ENCODE measurements around the gene RUNX1.

RUNX1 gene

DNA sequence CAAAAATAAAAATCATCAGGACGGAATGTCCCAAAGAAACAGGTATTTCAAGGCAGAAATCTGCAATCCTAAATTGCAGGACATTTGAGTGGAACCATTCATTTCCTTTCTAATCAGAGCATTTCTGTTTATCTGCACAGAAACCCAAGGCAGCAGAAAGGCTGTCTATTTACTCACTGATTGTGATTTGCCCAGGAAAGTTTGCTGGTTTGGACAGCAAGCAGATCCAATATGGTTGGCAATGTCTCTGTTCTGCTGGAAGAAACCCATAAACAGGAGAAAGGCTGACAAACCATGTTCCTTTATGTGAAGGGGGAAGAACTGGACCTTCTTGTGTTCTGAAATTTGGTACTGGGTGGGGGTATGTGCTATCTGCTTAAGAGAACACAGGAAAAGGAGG lies 260.2 kb downstream of the RUNX1 start:
- 91% methylated on average over 1 of the region's 1 CpG for WGBS
- H3K4me1 ChIP-seq (ENCODE audit: insufficient read depth, low read length) = peaks cover 4% of the 10 kb centered on the region; the same call in 1 of the 2 replicates
- H3K27me3 ChIP-seq (ENCODE audit: insufficient read depth, low read length) = no peaks in the 10 kb centered on the region
- no peaks in the 10 kb centered on the region for H3K36me3 ChIP-seq (ENCODE audit: insufficient read depth, low read length)
- no peak overlapping the region for H3K4me3 ChIP-seq (ENCODE audit: low read length)
- H3K27ac ChIP-seq (ENCODE audit: low read depth, low read length) = no peak overlapping the region
- H3K9ac ChIP-seq (ENCODE audit: low read depth, low read length) = no peak overlapping the region
- no peaks in the 10 kb centered on the region for H3K9me3 ChIP-seq (ENCODE audit: insufficient read depth, low read depth, low read length)

DNA sequence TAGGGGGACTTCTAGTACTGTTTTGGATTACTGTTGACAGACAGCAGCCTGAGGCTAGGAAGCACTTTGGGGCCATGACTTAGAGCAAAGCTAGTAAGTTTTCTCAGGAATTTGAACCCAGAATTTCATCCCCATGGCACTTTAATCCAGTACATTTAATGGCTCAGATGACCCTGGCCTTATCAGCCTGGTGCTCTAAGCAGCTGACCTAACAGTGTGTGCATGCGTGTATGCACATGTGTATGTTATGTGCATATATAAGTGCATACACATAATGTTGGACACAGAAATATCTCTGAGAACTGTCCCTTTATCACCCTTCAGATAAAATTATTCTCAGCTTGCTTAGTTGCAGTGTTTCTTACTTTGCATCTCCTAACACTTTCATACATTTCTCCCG lies 265.3 kb downstream of the RUNX1 start:
- Histone ChIP-seq H3K4me1 (ENCODE audit: insufficient read depth, low read length) (peaks cover 4% of the 10 kb centered on the region; the same call in 1 of the 2 replicates), H3K36me3 (ENCODE audit: insufficient read depth, low read length) (no peaks in the 10 kb centered on the region), H3K27me3 (ENCODE audit: insufficient read depth, low read length) (no peaks in the 10 kb centered on the region), H3K4me3 (ENCODE audit: low read length) (no peak overlapping the region), H3K9ac (ENCODE audit: low read depth, low read length) (no peak overlapping the region), H3K9me3 (ENCODE audit: insufficient read depth, low read depth, low read length) (no peaks in the 10 kb centered on the region), H3K27ac (ENCODE audit: low read depth, low read length) (no peak overlapping the region)
- 88% methylated on average over 2 of the region's 2 CpGs for WGBS

DNA sequence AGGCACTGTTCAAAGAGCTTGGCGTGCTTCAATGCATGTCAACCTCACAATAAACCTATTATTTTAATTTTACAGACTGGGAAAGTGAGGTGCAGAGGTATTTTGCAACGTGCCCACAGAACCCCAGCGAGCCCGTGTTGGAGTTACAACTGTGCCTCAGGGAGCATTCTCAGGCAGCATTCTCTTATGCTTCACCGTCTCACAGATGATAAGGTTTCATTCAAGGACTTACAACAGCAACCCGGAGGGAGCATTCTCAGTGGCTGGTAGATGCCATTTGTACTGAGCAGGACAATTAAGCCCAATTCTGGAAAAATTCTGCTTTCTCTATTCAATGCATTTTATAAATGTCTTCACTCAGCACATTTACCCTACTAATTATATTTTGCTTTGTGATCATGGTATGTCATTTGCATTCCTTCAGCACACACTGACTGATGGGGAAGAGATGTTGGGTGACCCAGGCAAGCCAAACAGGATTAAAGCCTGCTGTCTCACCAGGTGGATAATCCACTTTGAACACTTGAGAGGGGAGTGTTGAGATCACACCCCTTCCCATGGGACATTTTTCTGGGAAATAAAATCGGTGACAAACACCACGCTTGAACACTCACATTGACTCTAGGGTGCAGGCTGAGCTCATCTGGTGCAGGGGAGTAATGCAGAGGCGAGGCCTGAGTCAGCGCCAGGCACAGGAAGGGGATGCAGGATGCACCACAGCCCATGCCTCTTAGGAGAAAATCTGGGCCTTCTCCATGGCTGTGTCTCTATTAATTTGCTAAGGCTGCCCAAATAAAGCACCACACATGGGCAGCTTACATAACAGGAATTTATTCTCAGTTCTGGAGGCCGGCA lies 266.4 kb downstream of the RUNX1 start:
- Histone ChIP-seq H3K4me3 (ENCODE audit: low read length) (no peak overlapping the region), H3K9me3 (ENCODE audit: insufficient read depth, low read depth, low read length) (no peaks in the 10 kb centered on the region), H3K4me1 (ENCODE audit: insufficient read depth, low read length) (peaks cover 4% of the 10 kb centered on the region; the same call in 1 of the 2 replicates), H3K27me3 (ENCODE audit: insufficient read depth, low read length) (no peaks in the 10 kb centered on the region), H3K9ac (ENCODE audit: low read depth, low read length) (no peak overlapping the region), H3K36me3 (ENCODE audit: insufficient read depth, low read length) (no peaks in the 10 kb centered on the region), H3K27ac (ENCODE audit: low read depth, low read length) (no peak overlapping the region)
- 92% methylated on average over 11 of the region's 11 CpGs for WGBS

DNA sequence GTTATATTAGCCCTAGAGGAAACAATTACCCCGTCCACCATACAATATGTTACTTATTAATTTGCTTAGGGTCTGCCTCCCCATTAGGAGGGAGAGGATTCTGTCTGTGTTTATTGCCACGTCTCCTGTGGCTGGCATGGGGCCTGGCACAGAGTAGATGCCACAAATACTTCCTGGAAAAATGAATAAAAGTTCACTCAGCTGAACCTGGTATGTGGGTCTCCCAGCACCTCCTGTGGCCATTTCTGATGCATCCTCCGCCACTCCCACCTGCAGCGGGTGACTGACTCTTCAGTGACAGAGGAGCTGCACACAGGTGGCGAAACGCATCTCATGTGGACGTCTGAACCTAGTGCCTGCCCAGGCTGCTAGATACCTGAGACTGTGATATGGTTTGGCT lies 267.6 kb downstream of the RUNX1 start:
- Histone ChIP-seq H3K9me3 (ENCODE audit: insufficient read depth, low read depth, low read length) (no peaks in the 10 kb centered on the region), H3K27ac (ENCODE audit: low read depth, low read length) (no peak overlapping the region), H3K27me3 (ENCODE audit: insufficient read depth, low read length) (no peaks in the 10 kb centered on the region), H3K9ac (ENCODE audit: low read depth, low read length) (no peak overlapping the region), H3K36me3 (ENCODE audit: insufficient read depth, low read length) (no peaks in the 10 kb centered on the region), H3K4me3 (ENCODE audit: low read length) (no peak overlapping the region), H3K4me1 (ENCODE audit: insufficient read depth, low read length) (no peaks in the 10 kb centered on the region)
- WGBS = 90% methylated on average over 6 of the region's 7 CpGs

DNA sequence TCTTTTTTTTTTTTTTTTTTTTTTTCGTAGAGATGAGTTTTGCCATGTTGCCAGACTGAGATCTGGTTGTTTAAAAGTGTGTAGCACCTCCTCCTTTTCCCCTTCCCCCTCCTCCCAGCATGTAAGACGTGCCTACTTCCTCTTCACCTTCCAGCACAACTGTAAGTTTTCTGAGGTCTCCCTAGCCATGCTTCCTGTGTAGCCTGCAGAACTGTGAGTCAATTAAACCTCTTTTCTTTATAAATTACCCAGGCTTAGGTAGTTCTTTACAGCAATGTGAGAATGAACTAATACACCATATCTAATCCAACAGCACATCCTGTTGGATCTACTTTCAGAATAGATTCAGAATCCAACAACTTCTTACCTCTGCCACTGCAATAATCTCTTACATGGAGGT lies 269.2 kb downstream of the RUNX1 start:
- Histone ChIP-seq H3K9ac (ENCODE audit: low read depth, low read length) (no peak overlapping the region), H3K4me3 (ENCODE audit: low read length) (no peak overlapping the region), H3K27me3 (ENCODE audit: insufficient read depth, low read length) (no peaks in the 10 kb centered on the region), H3K27ac (ENCODE audit: low read depth, low read length) (no peak overlapping the region), H3K9me3 (ENCODE audit: insufficient read depth, low read depth, low read length) (no peaks in the 10 kb centered on the region), H3K36me3 (ENCODE audit: insufficient read depth, low read length) (no peaks in the 10 kb centered on the region), H3K4me1 (ENCODE audit: insufficient read depth, low read length) (no peaks in the 10 kb centered on the region)
- 87% methylated on average over 1 of the region's 2 CpGs for WGBS

DNA sequence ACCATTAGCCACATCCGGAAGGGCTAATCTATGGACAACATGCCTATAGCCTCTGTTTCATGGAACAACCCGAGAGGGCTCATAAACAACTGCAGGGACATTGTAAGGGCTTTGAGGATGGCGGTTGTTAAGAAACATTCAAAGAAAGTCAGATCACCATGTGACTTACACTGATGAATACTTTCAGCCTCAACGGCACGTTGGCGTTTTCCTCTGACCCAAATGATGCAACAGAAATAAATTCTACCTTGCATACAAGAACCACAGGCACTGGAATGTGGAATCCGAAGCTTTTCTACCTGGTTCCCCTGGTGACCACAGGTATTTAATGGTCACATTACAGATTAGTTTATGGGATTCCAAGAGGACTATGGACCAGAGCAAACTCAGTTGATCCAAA lies 273.3 kb downstream of the RUNX1 start:
- Histone ChIP-seq H3K27ac (ENCODE audit: low read depth, low read length) (no peak overlapping the region), H3K36me3 (ENCODE audit: insufficient read depth, low read length) (no peaks in the 10 kb centered on the region), H3K9ac (ENCODE audit: low read depth, low read length) (no peak overlapping the region), H3K4me3 (ENCODE audit: low read length) (no peak overlapping the region), H3K9me3 (ENCODE audit: insufficient read depth, low read depth, low read length) (no peaks in the 10 kb centered on the region; the same call in 1 of the 2 replicates), H3K4me1 (ENCODE audit: insufficient read depth, low read length) (no peaks in the 10 kb centered on the region), H3K27me3 (ENCODE audit: insufficient read depth, low read length) (no peaks in the 10 kb centered on the region)
- 92% methylated on average over 7 of the region's 7 CpGs for WGBS

DNA sequence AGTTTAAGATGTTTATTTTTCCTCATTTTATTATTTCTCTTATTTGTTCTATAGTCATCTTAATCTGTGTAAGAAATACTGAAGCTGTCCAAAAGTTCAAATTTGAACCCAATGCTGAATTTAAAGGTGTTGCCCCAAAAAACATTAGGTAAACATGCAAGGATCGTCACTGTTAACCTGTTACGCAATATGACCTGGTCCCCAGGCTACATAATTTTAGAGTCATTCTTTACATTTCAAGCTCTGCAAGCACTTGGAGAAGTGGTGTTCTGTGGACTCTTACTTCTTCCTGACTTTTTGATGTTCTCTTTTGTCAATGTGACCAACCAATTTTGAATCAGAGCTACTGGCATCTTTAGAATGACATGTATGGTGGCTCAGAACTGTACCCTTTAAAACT lies 274.4 kb downstream of the RUNX1 start:
- 93% methylated on average over 2 of the region's 2 CpGs for WGBS
- Histone ChIP-seq H3K27me3 (ENCODE audit: insufficient read depth, low read length) (no peaks in the 10 kb centered on the region), H3K4me3 (ENCODE audit: low read length) (no peak overlapping the region), H3K4me1 (ENCODE audit: insufficient read depth, low read length) (no peaks in the 10 kb centered on the region), H3K9me3 (ENCODE audit: insufficient read depth, low read depth, low read length) (no peaks in the 10 kb centered on the region; the same call in 1 of the 2 replicates), H3K9ac (ENCODE audit: low read depth, low read length) (no peak overlapping the region), H3K36me3 (ENCODE audit: insufficient read depth, low read length) (no peaks in the 10 kb centered on the region), H3K27ac (ENCODE audit: low read depth, low read length) (no peak overlapping the region)

DNA sequence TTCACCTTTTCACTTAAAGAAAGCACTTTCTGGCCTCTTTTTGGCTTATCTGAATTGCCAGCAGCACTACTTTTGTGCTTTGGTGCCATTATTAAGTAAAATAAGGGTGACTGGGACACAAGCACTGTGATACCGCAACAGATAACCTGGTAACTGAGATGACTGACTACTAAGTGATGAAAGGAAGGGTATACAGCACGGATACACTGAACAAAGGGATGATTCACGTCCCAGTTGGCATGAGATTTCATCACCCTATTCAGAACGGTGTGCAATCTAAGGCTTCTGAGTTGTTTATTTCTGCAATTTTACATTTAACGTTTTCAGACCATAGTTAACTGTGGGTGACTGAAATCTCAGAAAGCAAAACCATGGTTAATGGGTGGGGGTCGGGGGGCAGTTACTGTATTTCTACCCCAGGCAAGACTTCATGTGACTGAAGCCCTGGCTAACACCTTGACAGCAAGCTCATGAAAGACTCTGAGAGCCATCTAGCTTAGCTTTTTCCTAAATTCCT lies 277.5 kb downstream of the RUNX1 start:
- no peaks in the 10 kb centered on the region; the same call in 1 of the 2 replicates for H3K9me3 ChIP-seq (ENCODE audit: insufficient read depth, low read depth, low read length)
- no peak overlapping the region for H3K9ac ChIP-seq (ENCODE audit: low read depth, low read length)
- H3K36me3 ChIP-seq (ENCODE audit: insufficient read depth, low read length) = no peaks in the 10 kb centered on the region
- no peak overlapping the region for H3K4me3 ChIP-seq (ENCODE audit: low read length)
- whole genome bisulfite sequencing = 85% methylated on average over 6 of the region's 6 CpGs
- no peaks in the 10 kb centered on the region for H3K27me3 ChIP-seq (ENCODE audit: insufficient read depth, low read length)
- no peaks in the 10 kb centered on the region for H3K4me1 ChIP-seq (ENCODE audit: insufficient read depth, low read length)
- H3K27ac ChIP-seq (ENCODE audit: low read depth, low read length) = no peak overlapping the region

DNA sequence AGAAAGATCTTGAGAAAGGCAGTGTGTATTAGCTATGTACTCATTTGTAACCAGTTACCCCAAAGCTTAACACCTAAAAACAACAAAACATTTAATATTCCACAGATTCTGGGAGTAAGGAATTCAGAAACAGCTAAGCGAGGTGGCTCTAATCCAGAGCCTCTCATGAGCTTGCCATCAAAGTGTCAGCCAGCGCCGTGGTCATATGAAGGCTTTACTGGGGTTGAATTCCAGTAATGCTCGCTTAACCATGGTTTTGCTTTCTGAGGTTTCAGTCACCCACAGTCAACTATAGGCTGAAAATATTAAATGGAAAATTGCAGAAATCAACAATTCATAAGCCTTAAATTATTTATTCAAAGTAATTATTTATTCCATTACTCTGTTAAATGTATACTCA lies 278.5 kb downstream of the RUNX1 start:
- Histone ChIP-seq H3K9ac (ENCODE audit: low read depth, low read length) (no peak overlapping the region), H3K27ac (ENCODE audit: low read depth, low read length) (no peak overlapping the region), H3K4me3 (ENCODE audit: low read length) (no peak overlapping the region), H3K36me3 (ENCODE audit: insufficient read depth, low read length) (no peaks in the 10 kb centered on the region), H3K27me3 (ENCODE audit: insufficient read depth, low read length) (no peaks in the 10 kb centered on the region), H3K4me1 (ENCODE audit: insufficient read depth, low read length) (no peaks in the 10 kb centered on the region), H3K9me3 (ENCODE audit: insufficient read depth, low read depth, low read length) (no peaks in the 10 kb centered on the region; the same call in 1 of the 2 replicates)
- 94% methylated on average over 4 of the region's 4 CpGs for WGBS

DNA sequence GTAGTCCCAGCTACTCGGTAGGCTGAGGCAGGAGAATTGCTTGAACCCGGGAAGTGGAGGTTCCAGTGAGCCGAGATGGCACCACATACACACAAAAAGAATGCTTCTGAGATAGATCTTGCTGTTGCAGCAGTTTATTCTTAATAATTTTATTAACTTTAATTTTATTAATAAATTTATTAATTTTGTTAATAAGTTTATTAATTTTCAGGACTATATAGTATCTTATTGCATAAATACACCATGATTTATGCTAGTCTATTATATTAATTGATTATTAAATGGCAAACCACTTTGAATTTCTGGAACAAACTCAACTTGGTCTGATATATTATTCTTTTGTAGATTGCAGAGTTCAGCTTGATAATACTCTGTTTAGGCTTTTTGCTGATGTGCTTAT lies 280.8 kb downstream of the RUNX1 start:
- Histone ChIP-seq H3K36me3 (ENCODE audit: insufficient read depth, low read length) (no peaks in the 10 kb centered on the region), H3K9me3 (ENCODE audit: insufficient read depth, low read depth, low read length) (no peaks in the 10 kb centered on the region; the same call in 1 of the 2 replicates), H3K4me3 (ENCODE audit: low read length) (no peak overlapping the region), H3K9ac (ENCODE audit: low read depth, low read length) (no peak overlapping the region), H3K27ac (ENCODE audit: low read depth, low read length) (no peak overlapping the region), H3K4me1 (ENCODE audit: insufficient read depth, low read length) (no peaks in the 10 kb centered on the region), H3K27me3 (ENCODE audit: insufficient read depth, low read length) (no peaks in the 10 kb centered on the region)
- WGBS = 97% methylated on average over 3 of the region's 3 CpGs

DNA sequence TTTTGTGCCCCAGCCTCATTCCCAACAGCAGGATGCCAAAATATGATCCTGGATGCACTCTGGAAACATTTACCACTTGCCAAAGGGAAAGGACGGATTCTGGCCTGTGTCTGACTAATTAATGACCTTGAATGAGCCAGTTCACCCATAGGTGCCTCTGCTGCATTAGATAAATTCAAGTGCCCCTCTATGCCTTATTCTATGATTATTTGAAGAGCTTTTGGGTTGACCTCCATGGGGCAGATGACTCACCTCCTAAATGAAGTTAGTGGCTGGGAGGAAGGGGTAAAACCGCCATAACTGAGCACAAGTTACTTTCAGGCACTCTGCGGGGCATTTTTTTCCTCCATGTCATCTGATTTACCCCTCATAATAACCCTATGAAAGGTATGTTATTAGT lies 282.2 kb downstream of the RUNX1 start:
- 89% methylated on average over 3 of the region's 3 CpGs for WGBS
- H3K27ac ChIP-seq (ENCODE audit: low read depth, low read length) = no peak overlapping the region
- H3K4me1 ChIP-seq (ENCODE audit: insufficient read depth, low read length) = no peaks in the 10 kb centered on the region
- H3K36me3 ChIP-seq (ENCODE audit: insufficient read depth, low read length) = no peaks in the 10 kb centered on the region
- no peaks in the 10 kb centered on the region for H3K27me3 ChIP-seq (ENCODE audit: insufficient read depth, low read length)
- no peaks in the 10 kb centered on the region for H3K9me3 ChIP-seq (ENCODE audit: insufficient read depth, low read depth, low read length)
- H3K9ac ChIP-seq (ENCODE audit: low read depth, low read length) = no peak overlapping the region
- H3K4me3 ChIP-seq (ENCODE audit: low read length) = no peak overlapping the region

Measured in HUES64 (cell line).